A673 (cell line): ENCODE data around the gene TLCD3B. TPM values are rescaled to one million over a fixed set of nuclear protein-coding genes. Genes with fewer than 3 reads are reported as not detected.
A peak's percentile ranks its signal among the peaks of the same experiment; 100 is the strongest.

Experiments used
- BruUV-seq: library from RNA; stranded (reverse); fragments of 400-500 nt; replicated peaks from 2 replicates; lab custom pipeline; 2021; lab: Mats Ljungman, UMichigan
- CTCF ChIA-PET: fragments of 300-600 bp; sonication (Branson Sonifier 250); formaldehyde crosslinking; loops from one replicate; lab custom pipeline; 2022; ENCODE audit warnings: antibody characterized with exemption; lab: Charles Lee
- POLR2A ChIA-PET: fragments of 300-600 bp; sonication (Branson Sonifier 250); formaldehyde crosslinking; loops from one replicate; lab custom pipeline; 2022; ENCODE audit warnings: antibody characterized with exemption; ENCODE audit not compliant: low non-redundant PET; lab: Charles Lee
- DNase-seq: peaks from one replicate; pipeline ENCODE4 v3.0.0-alpha.2; 2015; ENCODE audit warnings: low spot score
- H3K27ac ChIP-seq: fragments of 200-600 bp; sonication (generic); 2 replicates; pipeline ENCODE4 v1.5.1; 2016; ENCODE audit warnings: mixed run types, low read depth, mild to moderate bottlenecking, mixed read lengths, antibody characterized with exemption, low read length; ENCODE audit not compliant: poor library complexity, severe bottlenecking
- H3K27me3 ChIP-seq: fragments of 200-600 bp; sonication (generic); replicated peaks from 2 replicates; pipeline ENCODE4 v1.6.1; 2017; ENCODE audit warnings: mixed run types, low read depth, mild to moderate bottlenecking, mixed read lengths, antibody characterized with exemption, low read length; ENCODE audit not compliant: insufficient read depth, poor library complexity
- H3K36me3 ChIP-seq: fragments of 200-600 bp; sonication (generic); 2 replicates; pipeline ENCODE4 v1.6.1; 2016; ENCODE audit warnings: mixed run types, mild to moderate bottlenecking, mixed read lengths, antibody characterized with exemption, low read length; ENCODE audit not compliant: insufficient read depth, poor library complexity, severe bottlenecking
- H3K4me1 ChIP-seq: fragments of 200-600 bp; sonication (generic); 2 replicates; pipeline ENCODE4 v1.6.1; 2017; ENCODE audit warnings: mixed run types, mild to moderate bottlenecking, mixed read lengths, antibody characterized with exemption, low read length; ENCODE audit not compliant: insufficient read depth, poor library complexity, severe bottlenecking
- H3K4me3 ChIP-seq: fragments of 200-600 bp; sonication (generic); 2 replicates; pipeline ENCODE4 v1.5.1; 2016; ENCODE audit warnings: low read depth, mixed run types, mild to moderate bottlenecking, mixed read lengths, low read length; ENCODE audit not compliant: poor library complexity, severe bottlenecking
- H3K9me3 ChIP-seq: fragments of 200-600 bp; sonication (generic); 2 replicates; pipeline ENCODE4 v1.6.1; 2016; ENCODE audit warnings: mixed run types, low read depth, mild to moderate bottlenecking, mixed read lengths, antibody characterized with exemption, low read length; ENCODE audit not compliant: poor library complexity, severe bottlenecking
- EZH2 ChIP-seq: fragments of 200-600 bp; sonication (generic); IDR thresholded peaks from 2 replicates; pipeline ENCODE4 v1.6.1; 2017; ENCODE audit warnings: borderline replicate concordance, low read depth, mild to moderate bottlenecking, mixed read lengths, antibody characterized with exemption, low read length; ENCODE audit not compliant: poor library complexity, severe bottlenecking
- intact Hi-C: fragments of 100-400 bp; cut with micrococcal nuclease; formaldehyde crosslinking; loops from one replicate; pipeline ENCODE4 v1.10.0; 2022; ENCODE audit not compliant: unreplicated experiment
- total RNA-seq: library from RNA; stranded (reverse); gene quantifications from 2 replicates; pipeline ENCODE4 v1.2.3, GENCODE V29; 2021
- TF ChIP-seq, protein P1 (sequence below): fragments of 300-800, 200-600 bp; sonication (generic); conservative IDR thresholded peaks from 2 replicates; pipeline ENCODE4 v1.5.1; 2017; ENCODE audit warnings: low read depth, mild to moderate bottlenecking, antibody characterized with exemption, low read length, moderate library complexity, mixed read lengths

The TLCD3B gene
- total RNA-seq, 1 experiment from 2014 or later = 1.9 TPM

DNA sequence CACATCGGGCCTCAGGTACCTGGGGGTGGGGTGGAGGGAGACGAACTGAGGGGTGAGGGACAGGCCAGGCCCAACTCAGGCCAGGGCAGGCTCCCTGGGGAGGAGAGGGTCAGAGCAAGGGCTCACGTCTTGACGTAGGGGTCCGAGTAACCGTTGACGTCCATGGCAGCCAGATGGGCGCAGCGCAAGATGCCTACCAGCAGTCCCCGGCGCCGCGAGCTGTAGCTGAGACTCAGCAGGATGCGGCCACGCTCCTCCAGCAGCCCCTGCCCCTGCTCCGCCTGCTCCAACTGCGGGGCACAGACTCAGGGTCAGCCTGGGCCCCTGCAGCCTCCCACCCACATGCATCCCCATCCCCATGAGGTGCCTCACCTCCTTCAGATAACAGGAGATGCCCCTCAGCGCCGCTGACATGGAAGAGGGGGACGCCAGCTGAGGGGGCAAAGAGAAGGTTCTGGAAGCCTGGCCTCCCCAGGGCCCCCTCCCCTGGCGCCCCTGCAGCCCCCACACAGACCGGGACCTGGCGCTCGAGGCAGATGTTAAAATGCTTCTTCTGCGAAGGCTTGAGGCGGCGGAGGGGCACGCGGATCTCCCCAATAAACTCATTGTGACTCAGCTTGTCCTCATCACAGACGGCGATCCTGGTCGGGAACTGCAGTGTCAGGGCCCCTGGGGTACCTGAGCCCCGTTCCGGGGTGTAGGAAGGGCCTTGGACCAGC is 24.3 kb downstream of the TLCD3B start:
- no peak for DNase-seq
- TF ChIP-seq EZH2 = no peak
- TF ChIP-seq, protein P1, sequence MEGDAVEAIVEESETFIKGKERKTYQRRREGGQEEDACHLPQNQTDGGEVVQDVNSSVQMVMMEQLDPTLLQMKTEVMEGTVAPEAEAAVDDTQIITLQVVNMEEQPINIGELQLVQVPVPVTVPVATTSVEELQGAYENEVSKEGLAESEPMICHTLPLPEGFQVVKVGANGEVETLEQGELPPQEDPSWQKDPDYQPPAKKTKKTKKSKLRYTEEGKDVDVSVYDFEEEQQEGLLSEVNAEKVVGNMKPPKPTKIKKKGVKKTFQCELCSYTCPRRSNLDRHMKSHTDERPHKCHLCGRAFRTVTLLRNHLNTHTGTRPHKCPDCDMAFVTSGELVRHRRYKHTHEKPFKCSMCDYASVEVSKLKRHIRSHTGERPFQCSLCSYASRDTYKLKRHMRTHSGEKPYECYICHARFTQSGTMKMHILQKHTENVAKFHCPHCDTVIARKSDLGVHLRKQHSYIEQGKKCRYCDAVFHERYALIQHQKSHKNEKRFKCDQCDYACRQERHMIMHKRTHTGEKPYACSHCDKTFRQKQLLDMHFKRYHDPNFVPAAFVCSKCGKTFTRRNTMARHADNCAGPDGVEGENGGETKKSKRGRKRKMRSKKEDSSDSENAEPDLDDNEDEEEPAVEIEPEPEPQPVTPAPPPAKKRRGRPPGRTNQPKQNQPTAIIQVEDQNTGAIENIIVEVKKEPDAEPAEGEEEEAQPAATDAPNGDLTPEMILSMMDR = no peak
- H3K27ac ChIP-seq = no peak overlapping the region
- H3K36me3 ChIP-seq = peaks cover 11% of the 10 kb centered on the region
- intact Hi-C loops = no loop called here
- H3K27me3 ChIP-seq = no peaks in the 10 kb centered on the region
- ChIA-PET POLR2A (no interaction called here), CTCF (no interaction called here)
- no TSS peak for BruUV-seq
- no peaks in the 10 kb centered on the region for H3K9me3 ChIP-seq
- H3K4me1 ChIP-seq = peaks cover 10% of the 10 kb centered on the region
- H3K4me3 ChIP-seq = no peak overlapping the region

DNA sequence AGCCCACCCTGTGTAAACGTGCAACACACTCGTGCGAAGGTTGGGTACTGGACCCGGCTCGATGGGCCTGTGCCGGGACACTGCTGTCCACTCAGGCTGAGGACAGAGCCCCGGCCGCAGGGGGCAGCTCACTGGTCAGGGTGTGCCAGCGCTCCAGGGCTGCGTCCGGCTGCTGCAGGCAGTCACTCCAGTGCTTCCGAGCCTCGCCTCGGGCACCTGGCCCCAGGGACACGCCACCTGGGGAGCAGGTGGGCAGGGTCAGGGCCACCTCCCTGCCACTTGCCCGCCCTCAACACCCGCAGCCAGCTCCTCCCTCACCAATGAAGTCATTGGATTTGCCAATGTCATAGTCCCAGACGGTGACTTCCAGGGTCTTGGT is 25.0 kb downstream of the TLCD3B start:
- H3K27me3 ChIP-seq = no peaks in the 10 kb centered on the region
- CTCF ChIA-PET = no interaction called here
- no peak for DNase-seq
- intact Hi-C loops = no loop called here
- H3K27ac ChIP-seq = no peak overlapping the region
- no TSS peak for BruUV-seq
- POLR2A ChIA-PET = no interaction called here
- H3K4me1 ChIP-seq = peaks cover 10% of the 10 kb centered on the region
- no peaks in the 10 kb centered on the region for H3K9me3 ChIP-seq
- TF ChIP-seq, protein P1 = no peak
- no peak for TF ChIP-seq EZH2
- peaks cover 11% of the 10 kb centered on the region for H3K36me3 ChIP-seq
- no peak overlapping the region for H3K4me3 ChIP-seq

DNA sequence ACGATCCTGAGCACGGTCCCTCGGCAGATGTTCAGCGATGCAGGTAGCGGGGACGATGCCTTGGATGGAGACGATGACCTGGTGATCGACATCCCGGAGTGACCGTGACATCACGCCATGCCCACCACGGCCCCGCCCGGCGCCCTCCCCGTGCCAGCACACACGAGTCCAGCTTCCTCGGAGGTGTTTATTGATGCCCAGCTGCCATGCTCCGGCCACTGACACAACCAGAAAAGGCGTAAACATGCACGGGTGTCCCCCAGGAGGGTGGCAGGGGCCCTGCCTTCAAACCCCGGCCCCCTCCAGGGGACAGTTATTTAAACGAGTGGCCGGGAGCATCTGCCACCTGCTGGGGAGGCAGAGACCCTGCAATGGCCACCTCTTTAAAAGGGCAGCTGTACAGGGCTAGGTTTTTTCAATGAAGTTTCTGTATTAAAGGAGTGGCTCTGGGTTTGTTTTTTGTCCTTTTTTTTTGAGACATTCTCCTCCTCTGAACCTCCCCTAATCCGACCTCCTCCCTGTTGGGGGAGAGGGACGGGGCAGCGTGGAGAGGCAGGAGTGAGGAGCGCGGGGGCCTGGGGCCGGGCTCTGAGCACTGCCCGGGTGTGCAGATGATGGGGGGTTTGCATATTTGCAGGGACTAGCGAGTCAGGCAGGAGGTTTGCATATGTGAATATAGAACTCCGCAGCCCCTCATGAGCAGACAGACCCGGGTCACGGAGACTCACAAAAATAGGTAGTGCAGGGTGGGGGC is 25.6 kb downstream of the TLCD3B start:
- peak; percentile 64 for DNase-seq
- H3K27ac ChIP-seq = no peak overlapping the region
- no peak overlapping the region for H3K4me3 ChIP-seq
- TF ChIP-seq, protein P1 = peak; percentile 66
- no peak for TF ChIP-seq EZH2
- ChIA-PET CTCF (no interaction called here), POLR2A (no interaction called here)
- H3K27me3 ChIP-seq = no peaks in the 10 kb centered on the region
- peaks cover 8% of the 10 kb centered on the region for H3K4me1 ChIP-seq
- peaks cover 11% of the 10 kb centered on the region for H3K36me3 ChIP-seq
- BruUV-seq = no TSS peak
- H3K9me3 ChIP-seq = no peaks in the 10 kb centered on the region
- intact Hi-C loops = no loop called here
